BLaER1 (cell line): ENCODE data around the gene EPB41L1.

Experiments
- H3K27ac ChIP-seq: shearing (Covaris generic); formaldehyde crosslinking; 2 replicates; pipeline ENCODE4 v1.8.1; 2022
- H3K27me3 ChIP-seq: shearing (Covaris generic); formaldehyde crosslinking; 2 replicates; pipeline ENCODE4 v1.8.1; 2022
- H3K36me3 ChIP-seq: shearing (Covaris generic); formaldehyde crosslinking; 2 replicates; pipeline ENCODE4 v1.8.1; 2022
- H3K4me1 ChIP-seq: shearing (Covaris generic); formaldehyde crosslinking; 2 replicates; pipeline ENCODE4 v1.8.1; 2022
- H3K4me2 ChIP-seq: shearing (Covaris generic); formaldehyde crosslinking; 2 replicates; pipeline ENCODE4 v1.8.1; 2022
- H3K4me3 ChIP-seq: shearing (Covaris generic); formaldehyde crosslinking; 2 replicates; pipeline ENCODE4 v1.8.1; 2022
- H3K9ac ChIP-seq: shearing (Covaris generic); formaldehyde crosslinking; 2 replicates; pipeline ENCODE4 v1.8.1; 2022
- H3K9me3 ChIP-seq: shearing (Covaris generic); formaldehyde crosslinking; 2 replicates; pipeline ENCODE4 v1.8.1; 2022
- H4K20me1 ChIP-seq: shearing (Covaris generic); formaldehyde crosslinking; 2 replicates; pipeline ENCODE4 v1.8.1; 2022
- Cebpa-rat ChIP-seq: shearing (Covaris generic); IDR thresholded peaks from 2 replicates; pipeline ENCODE4 v1.8.1; 2022

EPB41L1 gene

DNA sequence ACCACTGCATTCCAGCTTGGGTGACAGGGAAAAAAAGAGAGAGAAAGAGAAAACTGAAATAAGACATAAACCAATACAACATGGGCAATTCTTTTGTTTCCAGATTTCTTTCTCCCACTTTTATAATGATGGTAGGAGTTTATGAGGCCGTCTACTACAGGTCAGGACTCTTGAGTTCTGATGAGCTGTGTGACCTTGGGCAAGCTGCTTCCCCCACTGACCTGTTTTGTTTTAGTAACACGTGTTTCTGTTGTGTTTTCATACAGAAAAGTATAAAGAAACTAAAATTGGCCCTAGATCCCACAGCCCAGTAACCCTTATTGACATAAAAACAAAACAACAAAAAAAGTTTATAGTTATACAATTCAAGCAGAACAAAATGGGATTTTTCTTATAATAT, 58.8 kb downstream of the EPB41L1 start:
- Histone ChIP-seq H3K27ac (no peak overlapping the region), H3K27me3 (no peaks in the 10 kb centered on the region), H4K20me1 (no peaks in the 10 kb centered on the region), H3K9me3 (no peaks in the 10 kb centered on the region), H3K4me3 (no peak overlapping the region), H3K4me2 (no peak overlapping the region), H3K9ac (no peak overlapping the region), H3K4me1 (no peaks in the 10 kb centered on the region), H3K36me3 (0 out of 2 replicates have a peak, but pooled peaks cover 7% of the 10 kb centered on the region)
- no peak for TF ChIP-seq Cebpa-rat

DNA sequence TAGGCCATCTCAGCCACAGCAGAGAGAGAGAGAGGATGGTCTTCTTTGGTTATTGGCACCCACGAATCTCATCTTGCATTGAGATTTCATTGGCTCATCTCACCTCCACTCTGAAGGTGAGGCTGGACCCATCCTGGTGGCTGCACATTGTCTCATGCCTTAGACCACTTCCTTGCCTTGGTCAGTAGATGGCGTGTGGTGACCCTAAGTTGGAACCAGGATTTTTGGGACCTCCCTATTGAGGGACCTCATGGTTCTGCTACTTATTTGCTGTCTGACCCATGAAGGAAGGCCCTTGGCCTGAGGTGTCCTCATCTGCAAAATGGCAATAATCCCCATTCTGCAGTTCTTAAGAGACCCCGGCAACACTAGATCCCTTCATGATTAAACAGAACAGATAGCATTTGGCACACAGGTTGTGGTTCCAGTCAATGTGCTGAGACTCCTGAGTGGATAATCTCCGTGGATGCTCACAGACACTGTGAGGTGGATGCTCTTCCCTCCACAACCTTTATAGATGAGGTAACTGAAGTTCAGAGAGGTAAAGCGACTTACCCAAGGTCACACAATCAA, 60.2 kb downstream of the EPB41L1 start:
- Histone ChIP-seq H3K4me3 (no peak overlapping the region), H3K36me3 (peaks cover 4% of the 10 kb centered on the region; the same call in 1 of the 2 replicates), H3K27me3 (no peaks in the 10 kb centered on the region), H3K4me2 (no peak overlapping the region), H4K20me1 (no peaks in the 10 kb centered on the region), H3K9me3 (no peaks in the 10 kb centered on the region), H3K27ac (no peak overlapping the region), H3K9ac (no peak overlapping the region), H3K4me1 (no peaks in the 10 kb centered on the region)
- TF ChIP-seq Cebpa-rat = no peak

DNA sequence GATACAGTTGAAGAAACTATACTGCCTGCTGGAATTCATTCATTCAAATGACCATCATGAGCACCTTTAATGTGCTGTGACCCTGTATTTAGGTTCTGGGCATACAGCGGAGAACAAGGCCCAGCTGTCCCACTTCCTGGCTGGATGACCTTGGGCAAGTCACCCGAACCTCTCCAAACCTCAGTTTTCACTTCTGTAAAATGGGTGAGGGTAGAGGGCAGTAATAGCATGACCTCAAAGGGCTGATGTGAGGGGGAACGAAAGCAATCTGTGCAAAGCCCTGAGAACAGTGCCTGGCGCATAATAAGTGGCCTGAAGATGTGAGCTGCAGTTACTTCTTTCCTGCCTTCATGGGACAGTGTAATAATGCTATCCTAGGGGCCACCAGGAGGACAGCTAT, 61.2 kb downstream of the EPB41L1 start:
- no peaks in the 10 kb centered on the region for H4K20me1 ChIP-seq
- no peaks in the 10 kb centered on the region for H3K27me3 ChIP-seq
- H3K27ac ChIP-seq = no peak overlapping the region
- H3K9ac ChIP-seq = no peak overlapping the region
- TF ChIP-seq Cebpa-rat = no peak
- no peaks in the 10 kb centered on the region; the same call in 1 of the 2 replicates for H3K36me3 ChIP-seq
- no peaks in the 10 kb centered on the region for H3K4me1 ChIP-seq
- no peak overlapping the region for H3K4me3 ChIP-seq
- no peak overlapping the region for H3K4me2 ChIP-seq
- no peaks in the 10 kb centered on the region for H3K9me3 ChIP-seq

DNA sequence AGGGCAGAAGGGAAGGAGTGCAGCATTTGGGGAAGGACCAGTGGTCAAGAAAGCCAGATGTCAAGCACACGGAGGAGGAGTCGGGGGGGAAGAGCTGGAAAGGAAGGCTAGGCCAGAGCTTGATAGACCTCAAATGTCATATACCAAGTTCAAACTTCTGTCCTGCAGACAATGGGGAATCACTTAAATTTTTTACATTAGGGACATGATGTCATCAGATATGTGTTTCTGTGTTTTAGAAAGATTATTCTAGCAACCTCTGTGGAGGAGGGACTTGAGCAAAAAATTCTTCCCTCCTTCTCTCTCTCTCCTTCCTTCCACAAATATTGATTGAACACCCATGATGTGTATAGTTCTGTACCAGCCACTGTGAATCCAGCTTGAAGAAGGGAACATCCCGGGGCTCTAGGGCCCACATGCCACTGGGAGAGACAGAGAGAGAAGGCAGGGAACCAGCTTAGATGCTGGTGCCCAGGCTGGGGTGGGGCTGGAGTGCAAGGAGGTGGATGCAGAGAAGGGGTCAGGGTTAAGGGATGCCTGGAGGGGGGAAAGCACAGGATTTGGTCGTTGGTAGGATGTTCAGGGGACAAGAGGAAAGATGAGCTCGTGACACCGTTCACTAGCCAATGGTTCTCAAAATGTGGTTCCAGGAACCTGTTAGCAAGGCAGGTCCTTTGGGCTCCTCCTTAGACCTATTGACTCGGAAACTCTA, 61.9 kb downstream of the EPB41L1 start:
- TF ChIP-seq Cebpa-rat = no peak
- no peaks in the 10 kb centered on the region for H4K20me1 ChIP-seq

DNA sequence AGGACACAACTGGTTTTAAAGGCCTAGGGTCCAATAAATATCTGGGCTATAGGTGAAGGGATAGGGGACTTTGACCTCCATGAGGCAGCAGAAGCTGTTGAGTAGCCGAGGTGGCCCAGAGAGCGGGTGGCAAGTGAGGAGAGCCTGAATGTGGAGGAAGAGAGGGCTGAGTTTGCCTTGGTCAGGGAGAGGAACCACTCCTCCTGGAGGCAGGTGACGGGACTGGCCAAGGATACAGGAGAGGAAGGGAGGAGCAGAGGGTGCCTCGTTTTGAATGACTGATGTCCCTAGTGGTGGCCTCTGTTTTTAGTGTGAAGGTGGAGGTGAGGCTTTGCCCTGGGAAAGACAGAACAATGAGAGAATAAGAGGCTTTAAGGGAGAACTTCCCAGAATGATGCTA, 62.7 kb downstream of the EPB41L1 start:
- no peak overlapping the region for H3K4me3 ChIP-seq
- H4K20me1 ChIP-seq = no peaks in the 10 kb centered on the region
- no peak overlapping the region for H3K9ac ChIP-seq
- no peak overlapping the region for H3K27ac ChIP-seq
- no peak for TF ChIP-seq Cebpa-rat
- H3K4me2 ChIP-seq = no peak overlapping the region
- H3K4me1 ChIP-seq = no peaks in the 10 kb centered on the region
- no peaks in the 10 kb centered on the region for H3K9me3 ChIP-seq
- no peaks in the 10 kb centered on the region for H3K27me3 ChIP-seq
- no peaks in the 10 kb centered on the region; the same call in 1 of the 2 replicates for H3K36me3 ChIP-seq

More for the DNA sequence above, 61.9 kb downstream of the EPB41L1 start:
- H3K36me3 ChIP-seq = no peaks in the 10 kb centered on the region; the same call in 1 of the 2 replicates
- no peak overlapping the region for H3K4me3 ChIP-seq
- H3K4me1 ChIP-seq = no peaks in the 10 kb centered on the region
- H3K9ac ChIP-seq = no peak overlapping the region
- no peaks in the 10 kb centered on the region for H3K27me3 ChIP-seq
- H3K4me2 ChIP-seq = no peak overlapping the region
- no peaks in the 10 kb centered on the region for H3K9me3 ChIP-seq
- no peak overlapping the region for H3K27ac ChIP-seq

DNA sequence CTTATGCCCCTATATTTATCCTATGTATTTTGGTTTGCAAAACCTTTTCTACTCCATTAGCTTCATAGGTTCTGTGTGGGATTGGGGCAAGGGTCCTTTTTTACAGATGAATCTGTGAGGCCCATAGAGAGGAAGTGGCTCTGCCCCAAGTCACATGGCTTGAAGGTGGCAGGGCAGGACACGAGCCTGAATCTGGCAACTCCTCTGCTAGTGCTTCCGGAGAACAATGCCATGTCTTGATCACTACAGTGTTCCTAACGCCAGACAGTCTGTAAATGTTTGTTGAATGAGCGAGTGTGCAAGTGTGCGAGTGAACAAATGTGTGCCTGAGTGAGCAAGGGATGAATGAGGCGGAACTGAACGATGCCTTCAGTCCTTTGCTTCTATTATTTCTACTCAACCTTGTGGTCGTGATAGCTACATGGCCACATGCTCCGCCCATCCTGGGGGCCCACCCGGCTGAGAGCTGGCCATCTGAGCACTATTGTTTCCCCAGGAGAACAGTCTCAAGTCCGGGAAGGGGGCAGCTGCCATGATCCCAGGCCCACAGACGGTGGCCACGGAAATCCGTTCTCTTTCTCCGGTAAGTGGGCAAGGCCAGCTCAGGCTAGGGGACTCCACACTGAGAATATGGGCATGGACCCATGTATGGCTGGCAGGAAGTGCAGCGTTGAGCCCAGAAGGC, 64.0 kb downstream of the EPB41L1 start:
- Histone ChIP-seq H3K4me2 (no peak overlapping the region), H3K9me3 (no peaks in the 10 kb centered on the region), H3K4me3 (no peak overlapping the region), H3K4me1 (no peaks in the 10 kb centered on the region), H4K20me1 (no peaks in the 10 kb centered on the region), H3K27ac (no peak overlapping the region), H3K9ac (no peak overlapping the region), H3K36me3 (no peaks in the 10 kb centered on the region; the same call in 1 of the 2 replicates), H3K27me3 (no peaks in the 10 kb centered on the region)
- TF ChIP-seq Cebpa-rat = no peak

DNA sequence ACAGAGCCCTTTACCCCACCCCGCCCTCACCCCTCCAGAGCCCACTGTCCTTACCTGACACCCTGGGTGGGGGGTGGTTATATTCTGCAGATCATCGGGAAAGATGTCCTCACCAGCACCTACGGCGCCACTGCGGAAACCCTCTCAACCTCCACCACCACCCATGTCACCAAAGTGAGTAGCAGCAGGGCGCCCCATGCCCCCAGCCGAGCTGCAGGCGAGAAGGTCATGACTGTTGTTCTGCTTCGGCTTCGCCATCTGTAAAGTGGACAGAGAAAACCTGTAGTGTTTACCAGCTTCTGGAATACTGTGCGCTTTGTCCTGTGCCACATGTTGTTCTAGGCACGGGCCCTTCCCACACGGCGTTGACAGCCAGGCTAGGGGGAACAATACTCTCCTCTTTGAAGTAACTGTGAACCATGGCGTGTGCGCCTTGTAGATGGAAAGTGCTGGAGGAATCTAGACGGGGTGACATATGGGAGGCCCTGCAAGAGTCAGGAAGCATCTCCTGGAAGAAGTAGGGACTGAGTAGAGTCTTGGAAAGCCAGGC, 65.2 kb downstream of the EPB41L1 start:
- no peaks in the 10 kb centered on the region for H4K20me1 ChIP-seq
- no peaks in the 10 kb centered on the region for H3K4me1 ChIP-seq
- TF ChIP-seq Cebpa-rat = no peak
- no peaks in the 10 kb centered on the region; the same call in 1 of the 2 replicates for H3K36me3 ChIP-seq
- no peak overlapping the region for H3K4me2 ChIP-seq
- no peaks in the 10 kb centered on the region for H3K9me3 ChIP-seq
- no peaks in the 10 kb centered on the region for H3K27me3 ChIP-seq
- no peak overlapping the region for H3K4me3 ChIP-seq
- no peak overlapping the region for H3K9ac ChIP-seq
- H3K27ac ChIP-seq = no peak overlapping the region

DNA sequence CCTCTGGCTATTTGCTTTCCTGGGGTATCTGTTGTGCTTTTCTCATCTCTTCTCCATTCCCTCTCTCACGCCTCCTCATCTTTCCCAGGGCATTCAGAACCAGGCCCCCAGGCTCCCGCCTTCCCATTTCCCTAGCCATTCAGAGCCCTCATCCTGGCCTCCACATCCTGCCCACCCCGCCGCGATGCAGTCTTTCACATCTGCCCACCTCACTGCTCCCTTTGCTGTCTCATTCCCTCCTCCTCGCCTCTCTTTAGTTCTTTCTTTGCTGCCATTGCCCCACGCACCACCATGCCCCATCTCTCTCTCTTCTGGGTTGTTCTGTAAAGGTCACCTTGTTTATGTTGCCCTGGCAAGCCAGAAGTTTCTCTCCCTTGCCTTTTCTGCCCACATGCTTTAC, 71.1 kb downstream of the EPB41L1 start:
- Histone ChIP-seq H3K4me2 (no peak overlapping the region), H3K9me3 (no peaks in the 10 kb centered on the region), H3K4me3 (no peak overlapping the region), H3K27ac (no peak overlapping the region), H3K36me3 (no peaks in the 10 kb centered on the region), H3K9ac (no peak overlapping the region), H3K27me3 (no peaks in the 10 kb centered on the region), H3K4me1 (no peaks in the 10 kb centered on the region), H4K20me1 (no peaks in the 10 kb centered on the region)
- no peak for TF ChIP-seq Cebpa-rat

DNA sequence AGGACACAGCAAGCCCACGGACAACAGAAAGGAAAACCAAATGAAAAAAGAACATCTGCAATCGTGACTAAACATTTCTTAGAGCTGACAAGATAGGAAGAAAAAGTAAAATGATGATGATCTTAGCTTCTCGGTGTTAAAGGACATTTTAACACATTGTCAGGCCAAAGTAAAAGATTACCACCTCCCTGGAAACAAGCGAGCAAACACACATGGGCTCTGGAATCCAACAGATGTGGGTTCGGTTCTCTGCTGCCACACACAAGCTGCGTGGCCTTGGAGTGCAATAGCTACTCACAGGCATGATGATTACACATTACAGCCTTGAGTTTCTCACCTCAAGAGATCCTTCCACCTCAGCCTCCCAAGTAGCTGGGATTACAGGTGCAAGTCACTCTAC, 74.2 kb downstream of the EPB41L1 start:
- no peak for TF ChIP-seq Cebpa-rat
- H3K4me2 ChIP-seq = no peak overlapping the region
- no peak overlapping the region for H3K4me3 ChIP-seq
- no peaks in the 10 kb centered on the region for H3K4me1 ChIP-seq
- no peaks in the 10 kb centered on the region for H4K20me1 ChIP-seq
- H3K27me3 ChIP-seq = no peaks in the 10 kb centered on the region
- no peak overlapping the region for H3K9ac ChIP-seq
- no peaks in the 10 kb centered on the region for H3K9me3 ChIP-seq
- H3K27ac ChIP-seq = no peak overlapping the region
- no peaks in the 10 kb centered on the region for H3K36me3 ChIP-seq

DNA sequence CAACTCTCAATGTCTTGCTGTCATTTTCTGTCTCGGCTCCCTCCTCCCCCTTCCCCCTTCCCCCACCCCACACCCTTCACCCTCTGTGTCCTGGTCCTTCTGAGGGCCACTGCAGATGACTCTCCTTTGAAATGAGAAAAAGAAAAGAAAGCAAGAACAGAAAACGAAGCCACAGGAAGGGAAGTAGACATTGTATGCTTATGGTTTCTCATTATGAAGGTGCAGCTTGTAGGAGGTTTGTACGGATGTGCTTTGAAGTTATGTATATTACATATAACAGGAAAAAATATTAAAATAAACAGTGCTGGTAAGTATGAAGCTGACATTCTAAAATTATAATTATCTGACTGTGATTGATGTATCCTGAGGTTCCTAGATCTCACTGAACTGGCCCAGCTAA, 75.5 kb downstream of the EPB41L1 start:
- Histone ChIP-seq H3K4me1 (no peaks in the 10 kb centered on the region), H3K27me3 (no peaks in the 10 kb centered on the region), H3K9ac (no peak overlapping the region), H4K20me1 (no peaks in the 10 kb centered on the region), H3K36me3 (no peaks in the 10 kb centered on the region), H3K4me2 (no peak overlapping the region), H3K4me3 (no peak overlapping the region), H3K9me3 (no peaks in the 10 kb centered on the region), H3K27ac (no peak overlapping the region)
- TF ChIP-seq Cebpa-rat = no peak
